HCT116 (cell line): ENCODE data around the gene INTS14. TPM values are rescaled to one million over a fixed set of nuclear protein-coding genes. Genes with fewer than 3 reads are reported as not detected.

Experiments used
- ATAC-seq: fragments of 200-7000 bp; cut with Tn5 transposase; 2 replicates; pipeline ENCODE4 v1.9.1; 2020; ENCODE audit warnings: mild to moderate bottlenecking, moderate library complexity
- BruUV-seq: library from RNA; stranded (reverse); fragments of 400-500 nt; replicated peaks from 2 replicates; lab custom pipeline; 2021; lab: Mats Ljungman, UMichigan
- CTCF ChIA-PET: fragments of 300-600 bp; sonication (Branson Sonifier 250); formaldehyde crosslinking; loops from one replicate; lab custom pipeline; 2021; ENCODE audit warnings: antibody characterized with exemption; lab: Charles Lee
- POLR2A ChIA-PET: fragments of 300-600, 350-600 bp; sonication (Branson Sonifier 250); formaldehyde crosslinking; loops from one replicate; lab custom pipeline; 2021; ENCODE audit warnings: antibody characterized with exemption; lab: Charles Lee
- RAD21 ChIA-PET, 2 experiments: fragments of 300-600 bp; sonication (Branson Sonifier 250); formaldehyde crosslinking; loops; one replicate each; lab custom pipeline; 2023; ENCODE audit warnings: low total read pairs in 2 of 2; ENCODE audit not compliant: uncharacterized antibody in 2 of 2, unreplicated experiment in 2 of 2, low non-redundant PET in 1 of 2; lab: Charles Lee
- DNase-seq: peaks from one replicate; pipeline ENCODE4 v3.0.0-alpha.2; 2010; ENCODE audit warnings: low read depth, low spot score
- H2AFZ ChIP-seq: fragments of 200-600 bp; shearing (Covaris generic), sonication (generic); 2 replicates; pipeline ENCODE4 v1.6.1; 2017; ENCODE audit warnings: low read depth, mixed run types, mixed read lengths, antibody characterized with exemption, low read length; ENCODE audit not compliant: poor library complexity, severe bottlenecking
- H3K27ac ChIP-seq: 2 replicates; pipeline ENCODE4 v1.5.1; 2012; ENCODE audit warnings: low read depth, low read length
- H3K27me3 ChIP-seq: fragments of 200-600 bp; sonication (generic); 2 replicates; pipeline ENCODE4 v1.6.1; 2016; ENCODE audit warnings: mixed run types, low read length, mixed read lengths; ENCODE audit not compliant: insufficient read depth
- H3K36me3 ChIP-seq, 2 experiments: fragments of 200-500 bp in 1 of 2; fragments of 200-600 bp in 1 of 2; sonication (Bioruptor generic) in 1 of 2; sonication (generic) in 1 of 2; 2 replicates each; pipeline versions ENCODE4 v1.5.1 to v1.6.1; 2014 to 2016; ENCODE audit warnings: low read length in 2 of 2, inconsistent platforms in 1 of 2, mixed read lengths in 1 of 2, mixed run types in 1 of 2; ENCODE audit not compliant: insufficient read depth in 2 of 2, control insufficient read depth in 1 of 2
- H3K4me1 ChIP-seq, 2 experiments: fragments of 200-600 bp in 1 of 2; sonication (generic) in 1 of 2; 2 replicates each; pipeline versions ENCODE4 v1.5.1 to v1.6.1; 2012 to 2017; ENCODE audit warnings: low read length in 2 of 2, inconsistent platforms in 1 of 2, mild to moderate bottlenecking in 1 of 2, mixed read lengths in 1 of 2, mixed run types in 1 of 2, moderate library complexity in 1 of 2; ENCODE audit not compliant: insufficient read depth in 2 of 2, control insufficient read depth in 1 of 2
- H3K4me2 ChIP-seq: fragments of 200-600 bp; sonication (generic); 2 replicates; pipeline ENCODE4 v1.6.1; 2017; ENCODE audit warnings: mixed run types, low read length, mixed read lengths
- H3K4me3 ChIP-seq, 2 experiments: fragments of 200-600 bp in 1 of 2; sonication (generic) in 1 of 2; replicated peaks in 1 of 2; 2 replicates each; pipeline ENCODE4 v1.5.1; 2011 to 2016; ENCODE audit warnings: low read length in 2 of 2, control low read depth in 1 of 2, low read depth in 1 of 2, mild to moderate bottlenecking in 1 of 2, mixed read lengths in 1 of 2, mixed run types in 1 of 2
- H3K79me2 ChIP-seq: fragments of 200-600 bp; sonication (generic); 2 replicates; pipeline ENCODE4 v1.6.1; 2017; ENCODE audit warnings: mild to moderate bottlenecking, mixed run types, low read length, moderate library complexity, mixed read lengths; ENCODE audit not compliant: insufficient read depth
- H3K9ac ChIP-seq: fragments of 200-600 bp; sonication (generic); 2 replicates; pipeline ENCODE4 v1.6.1; 2016; ENCODE audit warnings: low read length, mixed read lengths
- H3K9me2 ChIP-seq: fragments of 200-600 bp; sonication (generic), shearing (Covaris generic); 2 replicates; pipeline ENCODE4 v1.6.1; 2017; ENCODE audit warnings: mixed run types, mild to moderate bottlenecking, moderate library complexity; ENCODE audit not compliant: insufficient read depth
- H3K9me3 ChIP-seq, 2 experiments: fragments of 200-500 bp in 1 of 2; fragments of 200-600 bp in 1 of 2; sonication (Bioruptor generic) in 1 of 2; sonication (generic) in 1 of 2; 2 replicates each; pipeline ENCODE4 v1.6.1; 2014 to 2017; ENCODE audit warnings: low read length in 2 of 2, mixed read lengths in 2 of 2, inconsistent platforms in 1 of 2, low read depth in 1 of 2, mild to moderate bottlenecking in 1 of 2, mixed run types in 1 of 2, moderate library complexity in 1 of 2; ENCODE audit not compliant: control insufficient read depth in 1 of 2, insufficient read depth in 1 of 2
- H4K20me1 ChIP-seq: fragments of 200-600 bp; sonication (generic), shearing (Covaris generic); 2 replicates; pipeline ENCODE4 v1.6.1; 2017; ENCODE audit warnings: mixed run types, mild to moderate bottlenecking, moderate library complexity; ENCODE audit not compliant: insufficient read depth
- CBX3 ChIP-seq: IDR thresholded peaks from 2 replicates; pipeline ENCODE4 v1.6.1; 2012; ENCODE audit warnings: low read depth
- CEBPB ChIP-seq: IDR thresholded peaks from 2 replicates; pipeline ENCODE4 v1.6.1; 2012; ENCODE audit warnings: low read depth
- EZH2 ChIP-seq: fragments of 200-600 bp; sonication (generic); IDR thresholded peaks from 2 replicates; pipeline ENCODE4 v1.6.1; 2017; ENCODE audit warnings: antibody characterized with exemption, mixed run types
- FOSL1 ChIP-seq: IDR thresholded peaks from 2 replicates; pipeline ENCODE4 v1.6.1; 2012; ENCODE audit warnings: low read depth
- POLR2A ChIP-seq: IDR thresholded peaks from 2 replicates; pipeline ENCODE4 v1.7.0; 2011; ENCODE audit warnings: borderline replicate concordance; ENCODE audit not compliant: insufficient read depth, insufficient read length; ENCODE audit errors: extremely low read depth
- SIN3A ChIP-seq: IDR thresholded peaks from 2 replicates; pipeline ENCODE4 v1.6.1; 2012; ENCODE audit warnings: low read depth
- SRF ChIP-seq: IDR thresholded peaks from 2 replicates; pipeline ENCODE4 v1.6.1; 2012; ENCODE audit warnings: low read depth
- TCF7L2 ChIP-seq: IDR thresholded peaks from 2 replicates; pipeline ENCODE4 v1.7.0; 2011; ENCODE audit warnings: borderline replicate concordance, inconsistent platforms; ENCODE audit not compliant: insufficient read depth, insufficient read length; ENCODE audit errors: extremely low read depth
- ZBTB33 ChIP-seq: IDR thresholded peaks from 2 replicates; pipeline ENCODE4 v1.6.1; 2011; ENCODE audit warnings: mild to moderate bottlenecking, low read length, moderate library complexity; ENCODE audit not compliant: insufficient replicate concordance; ENCODE audit errors: extremely low read depth
- intact Hi-C: fragments of 100-400 bp; cut with micrococcal nuclease; formaldehyde crosslinking; loops from 2 replicates; pipeline ENCODE4 v1.10.0; 2022
- total RNA-seq: library from RNA; stranded (reverse); gene quantifications from one replicate; pipeline ENCODE4 v1.2.1, GENCODE V29; 2021; ENCODE audit not compliant: unreplicated experiment

The INTS14 gene
- total RNA-seq, 1 experiment from 2014 or later, result 50.1 TPM

GRCh38 chr15:65659502-65660052 is 48.6 kb upstream of the INTS14 start (continued):
- TF ChIP-seq ZBTB33, result no peak
- TF ChIP-seq CBX3, result no peak
- TF ChIP-seq EZH2, result no peak

DNA sequence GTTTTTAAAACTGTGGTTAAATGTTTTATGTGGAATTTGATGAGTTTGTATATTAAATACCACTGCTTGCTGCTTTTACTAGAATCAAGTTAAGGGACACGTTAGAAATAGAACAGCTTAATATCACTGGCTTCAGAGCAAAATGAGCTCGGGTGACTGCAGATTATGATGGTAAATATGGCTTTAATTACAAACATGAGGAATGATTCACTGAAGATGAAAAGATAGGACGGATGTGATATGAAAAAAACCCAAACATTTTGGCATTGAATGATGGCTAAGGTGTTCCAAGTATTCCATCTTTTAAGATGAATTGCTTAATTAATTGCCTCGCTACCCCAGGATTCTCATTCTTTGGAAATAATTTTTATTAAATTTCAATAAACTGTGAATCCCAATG is 44.5 kb upstream of the INTS14 start:
- 0 out of 2 replicates have a peak overlapping the region, but pooled peaks have one; percentile 0 for H3K4me2 ChIP-seq
- H3K4me3 ChIP-seq, result no peak overlapping the region
- H3K79me2 ChIP-seq, result no peaks in the 10 kb centered on the region
- no peak for DNase-seq
- no peak for ATAC-seq
- TF ChIP-seq CEBPB, result no peak
- TF ChIP-seq POLR2A, result no peak
- no peak for TF ChIP-seq SIN3A
- TF ChIP-seq TCF7L2, result no peak
- TF ChIP-seq FOSL1, result no peak
- no peak for TF ChIP-seq ZBTB33
- no peak for TF ChIP-seq SRF
- POLR2A ChIA-PET, result no interaction called here
- H3K9ac ChIP-seq, result no peak overlapping the region
- H3K27me3 ChIP-seq, result no peaks in the 10 kb centered on the region
- no peaks in the 10 kb centered on the region for H3K9me2 ChIP-seq
- H4K20me1 ChIP-seq, result no peaks in the 10 kb centered on the region
- no peaks in the 10 kb centered on the region for H3K9me3 ChIP-seq
- RAD21 ChIA-PET, result interaction anchor here in 1 of 2 experiments (0.6 kb wide), 1 partner anchor 140 kb away, joined by 3 read pairs; no protein-coding TSS in a partner anchor
- H3K4me1 ChIP-seq, result peaks cover 3 to 26% of the 10 kb centered on the region in 2 experiments; a peak in 3 of 4 replicates
- no TSS peak for BruUV-seq
- no peaks in the 10 kb centered on the region for H3K36me3 ChIP-seq
- H3K27ac ChIP-seq, result no peak overlapping the region
- CTCF ChIA-PET, result no interaction called here
- H2AFZ ChIP-seq, result no peak overlapping the region
- intact Hi-C loops, result no loop called here
